ENCODE results near the gene DNAJC17.

Gene DNAJC17

DNA sequence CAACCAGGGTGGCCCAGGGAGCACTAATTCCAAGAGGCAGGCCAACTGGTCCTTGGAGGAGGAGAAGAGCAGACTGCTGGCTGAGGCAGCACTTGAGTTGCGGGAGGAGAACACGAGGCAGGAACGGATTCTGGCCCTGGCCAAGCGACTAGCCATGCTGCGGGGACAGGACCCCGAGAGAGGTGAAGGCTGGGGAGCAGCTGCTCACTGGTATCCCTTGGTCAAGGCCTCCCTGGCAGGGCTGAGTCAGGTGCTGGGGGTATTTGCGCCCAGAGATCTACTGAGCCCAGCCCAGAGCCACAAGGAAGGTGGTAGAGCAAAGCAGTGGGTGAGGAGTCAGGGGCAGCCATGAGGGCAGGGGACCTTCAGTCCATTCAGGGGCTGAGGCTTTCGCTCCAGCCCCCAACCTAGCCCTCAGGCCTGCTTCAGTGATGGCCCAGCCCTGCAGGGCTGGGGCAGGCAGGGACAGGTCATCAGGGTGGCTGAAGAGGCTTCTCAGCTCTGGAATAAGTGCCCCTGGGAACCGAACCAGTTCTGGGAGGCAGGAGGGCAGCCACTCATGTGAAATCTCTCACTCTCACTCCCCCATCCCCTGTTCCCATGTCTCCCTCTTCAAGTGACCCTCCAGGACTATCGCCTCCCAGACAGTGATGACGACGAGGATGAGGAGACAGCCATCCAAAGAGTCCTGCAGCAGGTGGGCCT is 5.6 kb upstream of the DNAJC17 start:
- Histone ChIP-seq H3K27ac (ENCODE audit: low read depth, low read length, severe bottlenecking) (no peak overlapping the region), H3K9me3 (ENCODE audit: control insufficient read depth, low read length) (no peaks in the 10 kb centered on the region), H3K4me1 (ENCODE audit: control insufficient read depth, insufficient read depth, low read length, poor library complexity, severe bottlenecking) (no peaks in the 10 kb centered on the region), H3K4me3 (ENCODE audit: extremely low read depth, insufficient read depth, low read length, poor library complexity, severe bottlenecking) (no peak overlapping the region), H3K36me3 (ENCODE audit: control insufficient read depth, insufficient read depth, low read length) (peaks cover 31% of the 10 kb centered on the region)
- 88 to 93% methylated on average over 8 to 10 of the region's 12 CpGs for WGBS, 2 experiments (ENCODE audit: insufficient coverage in 2 of 2)

DNA sequence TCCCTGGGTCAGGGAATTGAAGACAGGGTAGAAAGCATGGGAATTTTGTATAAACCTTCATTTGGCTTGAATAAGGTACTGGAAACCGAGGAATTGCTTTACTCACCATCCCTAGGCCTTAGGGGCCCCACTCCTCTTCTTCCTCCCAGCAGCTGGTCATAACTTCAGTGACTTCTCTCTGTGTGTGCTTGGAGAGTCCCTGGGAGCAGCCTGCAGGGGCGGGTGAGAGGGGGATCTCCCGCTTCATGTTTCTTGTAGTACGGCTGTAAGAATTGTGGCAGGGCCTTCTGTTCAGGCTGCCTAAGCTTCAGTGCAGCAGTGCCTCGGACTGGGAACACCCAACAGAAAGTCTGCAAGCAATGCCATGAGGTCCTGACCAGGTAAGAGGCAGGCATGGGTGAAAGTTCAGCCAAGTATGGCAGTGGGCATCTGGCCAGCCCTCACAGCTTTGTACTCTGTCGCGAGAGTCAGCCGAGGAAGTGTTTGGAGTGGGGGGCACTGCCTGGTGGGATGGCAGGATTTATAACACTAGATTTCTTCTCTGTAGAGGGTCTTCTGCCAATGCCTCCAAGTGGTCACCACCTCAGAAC is 1.7 kb upstream of the DNAJC17 start:
- no peaks in the 10 kb centered on the region for H3K9me3 ChIP-seq (ENCODE audit: control insufficient read depth, low read length)
- peaks cover 40% of the 10 kb centered on the region for H3K36me3 ChIP-seq (ENCODE audit: control insufficient read depth, insufficient read depth, low read length)
- no peak overlapping the region for H3K27ac ChIP-seq (ENCODE audit: low read depth, low read length, severe bottlenecking)
- H3K4me1 ChIP-seq (ENCODE audit: control insufficient read depth, insufficient read depth, low read length, poor library complexity, severe bottlenecking) = peaks cover 3% of the 10 kb centered on the region
- 90 to 99% methylated on average over 5 to 6 of the region's 8 CpGs for WGBS, 2 experiments (ENCODE audit: insufficient coverage in 2 of 2)
- H3K4me3 ChIP-seq (ENCODE audit: extremely low read depth, insufficient read depth, low read length, poor library complexity, severe bottlenecking) = no peak overlapping the region

DNA sequence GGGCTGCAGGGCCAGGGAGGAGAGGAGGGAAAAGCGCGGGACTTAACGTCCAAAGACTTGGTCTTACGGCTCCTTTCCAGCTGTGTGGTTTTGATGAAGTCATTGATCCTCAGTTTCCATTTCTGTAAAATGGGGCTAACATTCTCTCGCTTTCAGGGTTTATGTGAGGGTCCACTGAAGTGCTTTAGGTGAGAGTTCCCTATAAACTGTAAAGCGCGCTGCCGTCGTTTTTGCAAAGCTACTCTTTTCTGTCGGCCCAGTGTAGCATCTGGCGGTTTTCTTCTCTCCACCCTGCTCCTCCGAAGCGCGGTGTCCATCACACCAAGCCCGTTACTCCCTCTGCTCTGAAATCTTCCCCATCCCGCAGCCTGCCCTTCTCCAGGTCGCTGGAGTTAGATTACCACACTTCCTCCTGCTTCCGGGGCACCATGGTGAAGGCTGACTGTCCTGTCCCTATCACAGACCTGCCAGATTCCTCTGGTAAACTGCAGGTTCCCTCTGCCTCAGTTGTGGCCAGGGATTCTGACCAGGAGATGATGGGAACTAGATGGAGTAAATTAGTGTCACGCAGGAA is 702 bp upstream of the DNAJC17 start:
- H3K27ac ChIP-seq (ENCODE audit: low read depth, low read length, severe bottlenecking) = no peak overlapping the region
- WGBS, 2 experiments (ENCODE audit: insufficient coverage in 2 of 2) = 62 to 66% methylated on average over 15 to 19 of the region's 19 CpGs
- no peaks in the 10 kb centered on the region for H3K9me3 ChIP-seq (ENCODE audit: control insufficient read depth, low read length)
- peaks cover 39% of the 10 kb centered on the region for H3K36me3 ChIP-seq (ENCODE audit: control insufficient read depth, insufficient read depth, low read length)
- H3K4me1 ChIP-seq (ENCODE audit: control insufficient read depth, insufficient read depth, low read length, poor library complexity, severe bottlenecking) = peaks cover 3% of the 10 kb centered on the region
- H3K4me3 ChIP-seq (ENCODE audit: extremely low read depth, insufficient read depth, low read length, poor library complexity, severe bottlenecking) = peak overlapping the region; percentile 86

DNA sequence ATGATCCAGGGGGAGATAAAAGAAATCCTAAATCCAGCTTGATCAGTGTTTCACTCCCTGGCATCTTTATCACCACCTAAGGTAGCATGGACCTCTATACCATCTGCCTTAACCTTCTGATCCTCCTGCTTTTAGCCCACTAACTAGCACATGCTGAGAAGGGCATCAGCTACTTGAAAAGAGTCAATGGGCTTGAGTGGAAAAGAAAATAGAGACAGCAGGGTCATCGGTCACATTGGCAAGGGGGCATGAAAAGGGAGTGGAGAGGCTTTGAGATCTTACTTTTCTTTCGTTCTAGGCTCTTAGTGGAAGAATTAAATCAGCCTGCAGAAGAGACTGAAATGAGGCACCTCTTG is 623 bp downstream of the DNAJC17 start:
- H3K27ac ChIP-seq (ENCODE audit: low read depth, low read length, severe bottlenecking) = peak overlapping the region; percentile 58
- WGBS, 2 experiments (ENCODE audit: insufficient coverage in 2 of 2) = 0 to 4% methylated on average over 2 of the region's 2 CpGs
- H3K4me3 ChIP-seq (ENCODE audit: extremely low read depth, insufficient read depth, low read length, poor library complexity, severe bottlenecking) = peak overlapping the region; percentile 86

DNA sequence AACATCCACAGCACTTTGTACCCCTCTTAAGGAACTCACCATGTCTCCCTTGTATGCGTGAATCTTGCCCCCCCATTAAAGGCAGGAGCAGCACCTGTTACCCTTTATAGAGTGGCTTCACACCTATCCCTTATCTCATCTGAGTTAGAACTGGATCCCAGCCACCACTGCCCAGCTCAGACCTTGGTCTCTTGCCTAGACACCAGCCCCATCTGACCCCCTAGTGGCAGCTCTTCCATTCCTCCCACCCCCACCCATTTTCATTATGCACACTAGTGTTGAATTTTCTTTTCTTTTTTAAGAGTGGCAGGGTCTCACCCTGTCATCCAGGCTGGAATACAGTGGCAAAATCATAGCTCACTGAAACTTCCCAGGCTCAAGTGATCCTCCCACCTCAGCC is 3.6 kb downstream of the DNAJC17 start:
- H3K9me3 ChIP-seq (ENCODE audit: control insufficient read depth, low read length) = no peaks in the 10 kb centered on the region

More for the DNA sequence above, 623 bp downstream of the DNAJC17 start:
- Histone ChIP-seq H3K4me1 (ENCODE audit: control insufficient read depth, insufficient read depth, low read length, poor library complexity, severe bottlenecking) (peaks cover 3% of the 10 kb centered on the region), H3K9me3 (ENCODE audit: control insufficient read depth, low read length) (no peaks in the 10 kb centered on the region), H3K36me3 (ENCODE audit: control insufficient read depth, insufficient read depth, low read length) (peaks cover 46% of the 10 kb centered on the region)

DNA sequence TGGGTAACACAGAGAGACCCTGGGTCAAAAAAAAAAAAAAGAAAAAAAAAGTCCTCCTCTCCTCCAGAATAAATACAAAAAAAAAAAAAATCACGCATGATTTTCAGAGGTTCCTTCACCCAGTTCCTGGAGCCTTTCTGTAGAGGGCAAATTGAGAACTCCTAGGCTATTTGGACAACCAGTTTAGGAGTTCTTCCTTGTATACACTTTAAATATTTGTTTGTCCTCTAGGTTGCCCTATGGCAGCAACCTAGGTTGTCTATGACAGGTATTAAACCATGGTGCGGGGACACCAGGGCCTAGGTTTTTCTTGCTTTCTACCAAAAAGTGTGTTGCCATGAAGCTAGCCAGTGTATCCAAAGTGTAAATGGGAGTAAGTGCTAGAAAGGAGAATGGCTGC is 4.2 kb downstream of the DNAJC17 start:
- peaks cover 29% of the 10 kb centered on the region for H3K36me3 ChIP-seq (ENCODE audit: control insufficient read depth, insufficient read depth, low read length)
- no peaks in the 10 kb centered on the region for H3K9me3 ChIP-seq (ENCODE audit: control insufficient read depth, low read length)
- H3K27ac ChIP-seq (ENCODE audit: low read depth, low read length, severe bottlenecking) = no peak overlapping the region
- 100% methylated on average over 1 of the region's 2 CpGs for WGBS, 2 experiments (ENCODE audit: insufficient coverage in 2 of 2)
- peaks cover 9% of the 10 kb centered on the region for H3K4me1 ChIP-seq (ENCODE audit: control insufficient read depth, insufficient read depth, low read length, poor library complexity, severe bottlenecking)
- H3K4me3 ChIP-seq (ENCODE audit: extremely low read depth, insufficient read depth, low read length, poor library complexity, severe bottlenecking) = no peak overlapping the region

More for the DNA sequence above, 3.6 kb downstream of the DNAJC17 start:
- Histone ChIP-seq H3K27ac (ENCODE audit: low read depth, low read length, severe bottlenecking) (no peak overlapping the region), H3K36me3 (ENCODE audit: control insufficient read depth, insufficient read depth, low read length) (peaks cover 30% of the 10 kb centered on the region), H3K4me1 (ENCODE audit: control insufficient read depth, insufficient read depth, low read length, poor library complexity, severe bottlenecking) (peaks cover 7% of the 10 kb centered on the region), H3K4me3 (ENCODE audit: extremely low read depth, insufficient read depth, low read length, poor library complexity, severe bottlenecking) (no peak overlapping the region)
- WGBS, 2 experiments (ENCODE audit: insufficient coverage in 2 of 2) = 86% methylated on average over 1 of the region's 1 CpG; no CpG with 5 or more reads in 1 of the 2 experiments

DNA sequence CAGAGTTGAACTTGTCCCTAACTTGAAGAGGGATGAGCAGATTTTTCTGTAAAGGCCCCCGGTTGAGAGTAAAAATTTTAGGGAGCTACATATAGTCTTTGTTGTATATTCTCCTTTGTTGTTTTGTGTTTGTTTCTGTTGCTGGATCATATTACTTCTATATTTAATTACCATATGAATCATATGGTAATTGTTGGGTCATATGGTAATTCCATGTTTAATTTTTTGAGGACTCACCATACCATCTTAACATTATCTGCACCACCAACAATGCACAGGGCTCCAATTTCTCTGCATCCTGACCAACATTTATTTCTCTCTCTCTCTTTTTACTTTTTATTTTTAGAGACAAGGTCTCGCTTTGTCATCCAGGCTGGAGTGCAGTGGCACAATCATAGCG is 7.8 kb downstream of the DNAJC17 start:
- H3K4me1 ChIP-seq (ENCODE audit: control insufficient read depth, insufficient read depth, low read length, poor library complexity, severe bottlenecking) = peaks cover 6% of the 10 kb centered on the region
- 94 to 100% methylated on average over 2 of the region's 3 CpGs for WGBS, 2 experiments (ENCODE audit: insufficient coverage in 2 of 2)
- H3K4me3 ChIP-seq (ENCODE audit: extremely low read depth, insufficient read depth, low read length, poor library complexity, severe bottlenecking) = no peak overlapping the region
- no peak overlapping the region for H3K27ac ChIP-seq (ENCODE audit: low read depth, low read length, severe bottlenecking)
- no peaks in the 10 kb centered on the region for H3K9me3 ChIP-seq (ENCODE audit: control insufficient read depth, low read length)
- peaks cover 26% of the 10 kb centered on the region for H3K36me3 ChIP-seq (ENCODE audit: control insufficient read depth, insufficient read depth, low read length)

DNA sequence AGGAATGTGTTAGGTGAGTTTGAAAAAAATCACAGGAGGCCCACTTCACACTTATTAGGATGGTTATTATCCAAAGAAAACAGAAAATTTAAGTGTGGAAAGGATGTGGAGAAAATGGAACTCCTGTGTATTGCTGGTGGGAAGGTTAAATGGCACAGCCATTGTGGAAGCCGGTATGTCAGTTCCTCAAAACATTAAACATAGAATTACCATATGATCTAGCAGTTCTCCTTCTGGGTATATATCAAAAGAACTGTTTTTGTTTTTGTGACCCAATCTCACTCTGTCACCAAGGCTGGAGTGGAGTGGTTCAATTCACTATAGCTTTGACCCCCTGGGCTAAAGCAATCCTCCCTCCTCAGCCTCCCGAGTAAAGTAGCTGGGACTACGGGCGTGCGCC is 10.8 kb downstream of the DNAJC17 start:
- no peak overlapping the region for H3K4me3 ChIP-seq (ENCODE audit: extremely low read depth, insufficient read depth, low read length, poor library complexity, severe bottlenecking)

DNA sequence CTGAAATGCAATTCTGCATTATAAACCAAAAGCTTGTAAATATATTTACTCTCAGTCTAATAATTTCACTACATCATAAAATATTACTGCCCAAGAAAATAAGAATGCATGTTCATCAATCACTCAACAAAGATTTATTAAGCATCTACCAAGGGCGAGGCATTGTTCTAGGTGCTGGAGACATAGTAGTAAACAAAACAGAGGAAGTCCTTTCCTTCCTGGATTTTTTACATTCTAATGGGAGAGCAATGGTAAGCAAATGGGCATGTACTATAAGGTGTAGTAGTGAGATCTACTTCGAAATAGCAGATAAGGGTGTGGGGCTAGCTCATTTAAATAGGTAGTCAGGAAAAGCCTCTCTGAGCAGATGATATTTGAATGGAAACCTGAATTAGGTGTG is 11.2 kb downstream of the DNAJC17 start:
- Histone ChIP-seq H3K4me3 (ENCODE audit: extremely low read depth, insufficient read depth, low read length, poor library complexity, severe bottlenecking) (no peak overlapping the region), H3K4me1 (ENCODE audit: control insufficient read depth, insufficient read depth, low read length, poor library complexity, severe bottlenecking) (peaks cover 6% of the 10 kb centered on the region), H3K36me3 (ENCODE audit: control insufficient read depth, insufficient read depth, low read length) (peaks cover 14% of the 10 kb centered on the region), H3K27ac (ENCODE audit: low read depth, low read length, severe bottlenecking) (no peak overlapping the region), H3K9me3 (ENCODE audit: control insufficient read depth, low read length) (no peaks in the 10 kb centered on the region)
- WGBS, 2 experiments (ENCODE audit: insufficient coverage in 2 of 2) = 79 to 92% methylated on average over 1 of the region's 2 CpGs

More for the DNA sequence above, 10.8 kb downstream of the DNAJC17 start:
- Histone ChIP-seq H3K4me1 (ENCODE audit: control insufficient read depth, insufficient read depth, low read length, poor library complexity, severe bottlenecking) (peaks cover 6% of the 10 kb centered on the region), H3K36me3 (ENCODE audit: control insufficient read depth, insufficient read depth, low read length) (peaks cover 18% of the 10 kb centered on the region), H3K27ac (ENCODE audit: low read depth, low read length, severe bottlenecking) (no peak overlapping the region), H3K9me3 (ENCODE audit: control insufficient read depth, low read length) (no peaks in the 10 kb centered on the region)
- WGBS, 2 experiments (ENCODE audit: insufficient coverage in 2 of 2) = 91% methylated on average over 4 of the region's 5 CpGs; no CpG with 5 or more reads in 1 of the 2 experiments

DNA sequence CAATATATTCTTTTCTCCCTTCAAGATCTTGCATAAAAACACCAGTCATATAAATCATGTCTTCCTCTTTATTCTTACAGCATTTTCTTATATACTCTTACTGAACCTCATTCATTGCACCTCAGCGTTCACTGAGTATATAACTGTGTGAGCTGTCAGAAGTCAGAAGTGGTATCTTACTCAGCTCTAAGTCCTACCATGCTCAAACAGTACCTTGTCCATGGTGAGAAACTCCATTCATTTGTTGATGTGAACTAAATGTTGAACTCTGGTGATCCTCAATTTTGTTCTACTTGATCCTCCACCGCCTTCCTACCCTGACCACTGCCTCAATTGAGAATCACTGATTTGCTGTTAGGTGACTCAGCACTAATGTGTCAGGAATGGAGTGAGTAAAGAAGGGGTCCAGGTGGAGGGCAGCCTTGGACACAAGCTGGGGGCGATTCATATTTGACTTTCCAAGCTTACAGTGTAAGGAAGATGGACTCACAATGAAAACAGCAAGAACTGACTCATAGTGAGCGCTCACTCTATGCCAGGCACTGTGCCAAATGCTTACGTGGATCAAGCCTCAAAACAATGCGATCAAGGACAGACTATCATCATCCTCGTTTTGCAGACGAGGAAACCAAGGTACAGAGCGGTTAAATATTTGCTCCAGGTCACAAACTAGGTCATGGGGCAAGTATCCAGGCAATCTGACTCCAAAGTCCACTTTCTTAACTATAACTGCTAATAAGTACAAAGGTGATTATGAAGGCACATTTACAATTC is 13.9 kb downstream of the DNAJC17 start:
- WGBS, 2 experiments (ENCODE audit: insufficient coverage in 2 of 2) = 96% methylated on average over 6 to 7 of the region's 9 CpGs

More for the DNA sequence above, 13.9 kb downstream of the DNAJC17 start:
- no peaks in the 10 kb centered on the region for H3K4me1 ChIP-seq (ENCODE audit: control insufficient read depth, insufficient read depth, low read length, poor library complexity, severe bottlenecking)
- no peak overlapping the region for H3K4me3 ChIP-seq (ENCODE audit: extremely low read depth, insufficient read depth, low read length, poor library complexity, severe bottlenecking)
- peaks cover 14% of the 10 kb centered on the region for H3K36me3 ChIP-seq (ENCODE audit: control insufficient read depth, insufficient read depth, low read length)
- H3K9me3 ChIP-seq (ENCODE audit: control insufficient read depth, low read length) = no peaks in the 10 kb centered on the region
- no peak overlapping the region for H3K27ac ChIP-seq (ENCODE audit: low read depth, low read length, severe bottlenecking)
